D721Med (cell line): ENCODE results near the gene LDB2.

ENCODE experiments used
- DNase-seq: peaks from one replicate; pipeline ENCODE4 v3.0.0; 2011; ENCODE audit warnings: low spot score; ENCODE audit not compliant: insufficient read length
- FAIRE-seq: peaks from 2 replicates; lab custom pipeline; 2011; peaks lifted over from hg19 to GRCh38; lab: Jason Lieb, UNC
- TF ChIP-seq, protein P1 (sequence below): IDR thresholded peaks from 2 replicates; pipeline ENCODE4 v1.5.1; 2012; ENCODE audit warnings: mild to moderate bottlenecking, control low read depth; ENCODE audit not compliant: insufficient read depth; ENCODE audit errors: missing control alignments

The LDB2 gene

DNA sequence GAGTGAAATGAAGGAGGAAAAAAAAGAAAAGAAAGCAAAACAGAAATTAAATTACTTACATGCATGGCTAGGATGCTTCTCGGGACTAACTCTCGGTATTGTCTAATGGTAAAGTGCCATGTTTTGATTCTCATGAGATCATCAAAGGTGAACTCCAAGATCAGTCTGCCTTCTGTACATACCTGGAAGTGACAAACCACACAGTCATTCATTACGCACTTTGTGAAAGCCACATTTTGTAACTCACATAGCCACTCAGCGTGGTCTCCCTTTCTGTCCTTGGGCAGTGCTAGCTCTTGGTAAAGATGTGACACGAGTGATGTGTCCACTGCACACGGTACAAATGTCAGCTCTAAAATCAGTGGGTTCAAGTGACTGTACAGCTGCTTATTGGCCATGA is 309.8 kb downstream of the LDB2 start:
- DNase-seq (no peak), FAIRE-seq (no peak)
- TF ChIP-seq, protein P1, sequence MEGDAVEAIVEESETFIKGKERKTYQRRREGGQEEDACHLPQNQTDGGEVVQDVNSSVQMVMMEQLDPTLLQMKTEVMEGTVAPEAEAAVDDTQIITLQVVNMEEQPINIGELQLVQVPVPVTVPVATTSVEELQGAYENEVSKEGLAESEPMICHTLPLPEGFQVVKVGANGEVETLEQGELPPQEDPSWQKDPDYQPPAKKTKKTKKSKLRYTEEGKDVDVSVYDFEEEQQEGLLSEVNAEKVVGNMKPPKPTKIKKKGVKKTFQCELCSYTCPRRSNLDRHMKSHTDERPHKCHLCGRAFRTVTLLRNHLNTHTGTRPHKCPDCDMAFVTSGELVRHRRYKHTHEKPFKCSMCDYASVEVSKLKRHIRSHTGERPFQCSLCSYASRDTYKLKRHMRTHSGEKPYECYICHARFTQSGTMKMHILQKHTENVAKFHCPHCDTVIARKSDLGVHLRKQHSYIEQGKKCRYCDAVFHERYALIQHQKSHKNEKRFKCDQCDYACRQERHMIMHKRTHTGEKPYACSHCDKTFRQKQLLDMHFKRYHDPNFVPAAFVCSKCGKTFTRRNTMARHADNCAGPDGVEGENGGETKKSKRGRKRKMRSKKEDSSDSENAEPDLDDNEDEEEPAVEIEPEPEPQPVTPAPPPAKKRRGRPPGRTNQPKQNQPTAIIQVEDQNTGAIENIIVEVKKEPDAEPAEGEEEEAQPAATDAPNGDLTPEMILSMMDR, result no peak

DNA sequence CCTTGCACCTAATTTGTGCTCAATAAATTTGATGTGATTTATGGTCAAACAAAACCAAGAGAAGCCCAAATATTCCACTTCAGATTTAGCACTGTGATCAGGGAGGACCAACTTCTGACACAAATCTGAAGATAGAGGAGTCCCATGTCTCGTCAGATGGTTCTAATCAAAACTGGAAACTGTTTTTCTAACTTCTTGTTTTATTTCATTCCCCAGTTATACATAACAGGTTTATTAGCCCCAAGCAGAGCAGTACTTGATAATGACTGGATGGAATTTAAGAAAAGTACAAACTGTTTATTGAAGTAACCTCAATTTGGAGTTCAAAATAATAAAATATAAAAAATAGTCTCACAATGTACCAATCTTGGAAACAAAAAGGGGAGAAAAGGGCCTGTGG is 310.3 kb downstream of the LDB2 start:
- DNase-seq, result no peak
- FAIRE-seq, result peak; percentile 53
- TF ChIP-seq, protein P1, result no peak

DNA sequence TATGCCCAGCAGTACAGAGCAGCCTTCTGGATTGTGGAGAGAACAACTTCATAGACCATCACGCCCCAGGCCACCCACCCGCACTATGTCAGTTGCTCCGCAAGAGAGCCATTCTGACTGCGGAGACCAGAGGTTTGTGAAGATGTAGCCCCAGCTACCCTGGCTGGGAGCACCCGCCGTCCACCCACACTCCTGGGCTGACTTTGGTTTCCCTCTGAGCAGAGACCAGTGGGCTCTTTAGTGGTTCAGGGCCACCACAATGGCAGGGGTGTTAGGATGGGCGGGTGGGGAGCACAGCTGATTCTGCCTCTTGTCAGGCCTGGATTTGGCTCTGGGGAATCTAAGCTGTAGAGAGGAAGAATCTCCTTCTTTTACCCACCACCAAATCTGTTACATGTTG is 313.4 kb downstream of the LDB2 start:
- DNase-seq, result no peak
- no peak for FAIRE-seq
- TF ChIP-seq, protein P1, result no peak

DNA sequence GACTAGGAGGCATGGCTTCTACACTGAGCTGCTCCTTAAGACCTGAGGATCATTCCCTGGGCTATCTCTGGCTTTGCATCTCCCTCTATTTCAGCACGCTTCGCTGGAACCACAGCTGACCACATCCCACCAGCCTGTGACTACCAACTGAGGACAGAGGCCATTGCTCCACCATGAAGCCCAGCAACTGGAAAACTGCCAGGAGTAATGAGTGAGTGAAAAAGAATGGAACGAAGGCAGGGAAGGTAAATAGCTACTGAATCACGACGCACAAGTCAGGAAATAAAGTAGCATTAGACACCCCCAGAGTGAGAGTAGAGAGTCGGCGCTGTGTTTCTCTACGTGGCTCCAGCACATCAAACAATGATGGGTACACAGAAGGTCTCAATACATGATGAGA is 314.7 kb downstream of the LDB2 start:
- TF ChIP-seq, protein P1, result no peak
- DNase-seq, result no peak
- no peak for FAIRE-seq

DNA sequence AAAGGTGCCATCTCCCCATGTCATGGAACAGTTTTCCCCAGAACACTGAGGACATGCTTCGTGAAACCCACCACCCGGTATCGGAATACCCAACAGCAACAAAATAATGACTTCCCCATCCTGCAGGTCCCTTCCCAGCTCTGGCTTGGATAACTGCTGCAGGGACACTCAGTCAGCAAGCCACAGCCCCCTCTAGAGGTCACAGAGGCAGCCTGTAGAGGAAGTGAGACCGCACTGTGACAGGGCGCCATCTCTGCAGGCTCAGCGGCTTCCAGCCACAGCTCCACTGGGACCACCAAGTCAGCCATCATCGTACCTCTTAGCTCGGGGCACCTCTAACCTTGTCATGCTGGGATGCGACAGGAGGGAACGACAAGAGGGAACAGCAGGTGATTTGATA is 315.9 kb downstream of the LDB2 start:
- no peak for DNase-seq
- TF ChIP-seq, protein P1, result peak; percentile 21

DNA sequence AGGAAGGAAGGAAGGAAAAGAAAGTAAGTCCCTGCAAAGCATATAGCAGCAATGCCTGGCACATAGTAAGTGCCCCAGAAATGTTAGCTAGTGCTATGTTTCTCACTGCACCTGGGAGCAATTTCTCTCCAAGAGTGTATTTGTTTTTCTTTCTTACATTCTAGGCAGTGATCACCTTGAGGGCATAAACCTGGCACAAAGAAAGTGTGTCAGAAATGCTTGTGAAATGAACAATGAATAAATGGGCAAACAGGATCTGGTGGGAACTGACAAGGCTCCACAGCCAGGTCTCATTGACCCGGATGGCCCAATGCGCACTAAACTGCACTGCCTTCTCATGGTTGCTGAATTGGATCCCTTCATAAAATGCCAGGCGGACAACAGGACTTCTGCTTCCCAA is 316.4 kb downstream of the LDB2 start:
- FAIRE-seq (no peak), DNase-seq (no peak)
- TF ChIP-seq, protein P1, result no peak

More for the DNA sequence above, 315.9 kb downstream of the LDB2 start:
- no peak for FAIRE-seq

DNA sequence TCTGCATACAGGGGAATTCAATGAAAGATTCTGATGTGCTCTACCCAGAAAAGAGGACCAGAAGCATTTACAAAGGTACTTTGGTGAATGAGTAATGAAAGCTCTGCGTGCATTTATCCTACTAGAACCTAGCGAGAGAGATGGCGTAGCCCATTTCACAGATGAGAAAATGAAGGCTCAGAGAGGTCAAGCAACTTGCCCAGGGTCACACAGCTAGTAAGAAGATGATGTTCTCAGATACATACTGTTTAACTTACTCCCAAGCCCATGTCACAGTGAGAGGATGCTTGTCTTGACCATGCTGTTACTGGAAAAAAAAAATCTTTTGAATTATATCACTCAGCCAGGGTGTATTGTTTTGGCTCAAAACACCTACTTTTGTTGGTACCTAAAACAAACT is 317.3 kb downstream of the LDB2 start:
- TF ChIP-seq, protein P1, result no peak
- no peak for FAIRE-seq
- no peak for DNase-seq
